Brain microvascular endothelial cell (primary cell): ENCODE data around the gene TPM4.

Experiments used
- DNase-seq: peaks from one replicate; pipeline ENCODE4 v3.0.0-alpha.2; 2020
- H3K27ac ChIP-seq: fragments of 250-450 bp; sonication (Bioruptor Pico); 2 replicates; pipeline ENCODE4 v1.5.1; 2020; ENCODE audit warnings: mild to moderate bottlenecking, moderate library complexity
- H3K27me3 ChIP-seq: fragments of 250-450 bp; sonication (Bioruptor Pico); replicated peaks from 2 replicates; pipeline ENCODE4 v1.5.1; 2020; ENCODE audit warnings: mild to moderate bottlenecking
- H3K36me3 ChIP-seq: fragments of 250-450 bp; sonication (Bioruptor Pico); replicated peaks from 2 replicates; pipeline ENCODE4 v1.5.1; 2020; ENCODE audit warnings: mild to moderate bottlenecking
- H3K4me3 ChIP-seq: 2 replicates; pipeline ENCODE4 v1.5.1; 2011; ENCODE audit warnings: low read depth, mild to moderate bottlenecking, control low read depth, low read length, moderate library complexity
- CTCF ChIP-seq: IDR thresholded peaks from 2 replicates; pipeline ENCODE4 v1.5.1; 2011; ENCODE audit warnings: low read depth, mild to moderate bottlenecking, moderate library complexity, low read length, control low read depth, inconsistent platforms; ENCODE audit errors: missing control alignments
- in situ Hi-C: cut with HindIII; loops from 2 replicates; pipeline ENCODE4 v1.10.0; 2017; ENCODE audit warnings: low sequenced_read_pairs, low pct_ligation_motif_present

The TPM4 gene

GRCh38 chr19:16087940-16088339, 11.6 kb downstream of the TPM4 start:
- no peak overlapping the region for H3K27ac ChIP-seq
- peaks cover 100% of the 10 kb centered on the region for H3K36me3 ChIP-seq
- no peaks in the 10 kb centered on the region for H3K27me3 ChIP-seq
- in situ Hi-C loops: no loop called here
- no peak for TF ChIP-seq CTCF
- no peak for DNase-seq
- no peak overlapping the region for H3K4me3 ChIP-seq

- no peak for DNase-seq
- H3K36me3 ChIP-seq: peaks cover 100% of the 10 kb centered on the region
- peak overlapping the region; percentile 14 for H3K27ac ChIP-seq
- peak; percentile 54 for TF ChIP-seq CTCF
- H3K27me3 ChIP-seq: no peaks in the 10 kb centered on the region
- in situ Hi-C loops: no loop called here
- no peak overlapping the region for H3K4me3 ChIP-seq
Observed at GRCh38 chr19:16088351-16089009, 12.2 kb downstream of the TPM4 start.

GRCh38 chr19:16089010-16089846, 12.9 kb downstream of the TPM4 start:
- no peak overlapping the region for H3K27ac ChIP-seq
- in situ Hi-C loops: no loop called here
- H3K27me3 ChIP-seq: no peaks in the 10 kb centered on the region
- H3K36me3 ChIP-seq: peaks cover 100% of the 10 kb centered on the region
- no peak overlapping the region for H3K4me3 ChIP-seq
- DNase-seq: no peak
- TF ChIP-seq CTCF: no peak

GRCh38 chr19:16091546-16092475, 15.5 kb downstream of the TPM4 start:
- TF ChIP-seq CTCF: no peak
- H3K27me3 ChIP-seq: no peaks in the 10 kb centered on the region
- H3K27ac ChIP-seq: peak overlapping the region; percentile 36
- in situ Hi-C loops: no loop called here
- H3K4me3 ChIP-seq: no peak overlapping the region
- peaks cover 98% of the 10 kb centered on the region for H3K36me3 ChIP-seq
- no peak for DNase-seq

GRCh38 chr19:16094360-16095070, 18.2 kb downstream of the TPM4 start:
- Histone ChIP-seq H3K36me3 (peaks cover 95% of the 10 kb centered on the region), H3K4me3 (no peak overlapping the region), H3K27ac (peak overlapping the region; percentile 46), H3K27me3 (no peaks in the 10 kb centered on the region)
- no peak for DNase-seq
- TF ChIP-seq CTCF: no peak
- in situ Hi-C loops: no loop called here
